NCI-H345 treated with DMSO at 0.1 percent for 48 hours (cell line): ENCODE data around the gene TLE4.

ENCODE experiments used
- DNase-seq: peaks from one replicate; lab custom pipeline; 2025; ENCODE audit not compliant: unreplicated experiment; lab: John Stamatoyannopoulos, UW

The TLE4 gene

DNA sequence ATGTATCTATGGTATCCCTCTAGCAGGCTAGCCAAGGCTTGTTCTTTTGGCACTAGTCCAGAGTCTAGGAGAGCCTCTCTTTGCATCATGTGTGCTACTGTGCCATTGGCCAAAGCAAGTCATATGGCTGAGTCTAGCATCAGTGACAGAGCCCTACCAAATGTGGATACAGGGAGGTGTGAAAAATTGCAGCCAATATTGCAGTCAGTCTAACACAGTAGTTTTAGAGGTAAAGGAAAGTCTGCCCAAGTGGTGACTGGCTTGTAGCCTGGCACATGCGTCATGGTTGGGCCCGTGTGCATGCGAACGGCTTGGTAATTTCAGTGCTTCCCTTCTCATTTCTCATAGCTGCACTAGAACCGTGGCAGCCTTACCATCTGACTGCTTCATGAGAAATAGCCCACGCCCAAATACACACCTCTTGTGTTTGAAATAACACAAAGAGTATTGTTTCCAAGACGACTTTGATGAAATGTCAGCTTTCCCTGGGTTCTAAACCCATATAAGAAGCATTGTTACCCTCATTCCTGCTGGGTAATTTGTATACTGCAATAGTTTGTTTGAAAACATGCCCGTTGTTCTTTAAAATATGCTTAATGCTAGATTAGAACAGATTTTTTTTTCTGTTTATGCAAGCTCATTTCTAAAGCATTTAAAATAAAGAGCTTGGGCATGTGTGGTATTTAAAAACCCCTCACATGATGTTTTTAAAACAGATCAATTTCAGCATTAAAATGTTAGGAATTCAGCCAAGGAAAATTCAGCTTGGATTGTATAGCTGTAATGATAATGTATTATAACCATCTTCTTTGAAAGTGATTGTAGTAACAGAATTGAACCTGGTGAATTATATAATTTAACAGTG is 113.2 kb downstream of the TLE4 start:
- no peak for DNase-seq

DNA sequence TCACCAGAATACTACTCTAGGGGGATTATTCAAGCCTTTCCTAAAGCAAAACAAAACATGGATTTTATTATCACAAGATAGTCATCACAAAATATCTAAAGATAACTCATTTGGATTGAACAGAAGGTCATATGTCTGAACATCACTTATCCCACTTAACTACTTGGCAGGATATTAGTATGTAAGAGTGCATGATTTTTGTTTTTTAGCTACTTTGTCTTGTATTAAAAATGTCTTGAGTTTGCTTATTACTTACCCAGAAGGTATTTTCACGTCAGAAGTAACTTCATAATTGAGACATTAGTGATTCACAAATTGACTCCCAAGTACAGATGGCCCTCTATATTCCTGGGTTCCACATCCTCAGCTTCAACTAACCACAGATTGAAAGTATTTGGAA is 113.8 kb downstream of the TLE4 start:
- no peak for DNase-seq

DNA sequence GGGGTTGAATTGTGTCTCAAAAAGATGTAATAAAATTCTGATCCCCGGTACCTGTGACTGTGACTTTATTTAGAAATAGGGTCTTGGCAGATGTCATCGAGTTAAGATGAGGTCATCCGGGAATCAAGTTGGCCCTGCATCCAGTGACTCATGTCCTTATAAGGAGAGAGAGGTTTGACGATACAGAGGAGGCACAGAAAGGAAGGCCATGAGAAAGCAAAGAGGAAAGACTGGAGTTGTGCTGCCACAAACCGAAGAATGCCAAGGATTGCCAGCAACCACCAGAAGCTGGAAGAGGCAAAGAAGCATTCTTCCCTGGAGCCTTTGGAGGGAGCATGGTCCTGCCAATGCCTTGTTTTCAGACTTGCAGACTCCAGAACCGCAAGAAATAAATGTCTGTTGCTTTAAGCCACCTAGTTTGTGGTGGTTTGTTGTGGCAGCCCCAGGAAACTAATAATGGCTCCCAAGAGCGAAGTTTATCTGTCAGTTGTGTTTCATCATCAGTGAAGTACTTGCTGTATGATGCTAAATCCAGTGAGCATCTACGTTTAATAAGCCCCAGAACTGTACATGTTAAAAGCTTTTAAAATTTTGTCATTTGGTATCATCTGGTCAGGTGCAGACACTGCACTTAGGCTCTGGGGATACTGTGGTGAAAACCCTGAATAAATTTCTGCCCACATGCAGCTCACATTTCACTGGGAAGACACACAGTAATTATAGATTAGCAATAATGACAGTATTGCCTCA is 114.8 kb downstream of the TLE4 start:
- no peak for DNase-seq

DNA sequence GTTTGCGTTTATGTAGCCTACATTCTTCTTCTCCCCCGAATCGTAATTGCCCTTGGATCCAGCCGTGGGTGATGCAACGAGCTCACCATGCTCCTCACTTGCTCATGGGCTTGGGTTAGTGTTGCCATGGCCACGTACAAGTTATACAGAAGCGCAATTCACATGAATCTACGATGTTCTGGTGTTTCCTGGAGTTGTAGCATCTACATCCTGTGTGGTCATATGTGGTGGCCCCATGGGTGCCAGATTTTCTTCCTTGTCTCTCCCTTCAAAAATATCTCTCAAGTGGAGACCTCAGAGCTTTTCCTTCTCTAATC is 115.3 kb downstream of the TLE4 start:
- no peak for DNase-seq

DNA sequence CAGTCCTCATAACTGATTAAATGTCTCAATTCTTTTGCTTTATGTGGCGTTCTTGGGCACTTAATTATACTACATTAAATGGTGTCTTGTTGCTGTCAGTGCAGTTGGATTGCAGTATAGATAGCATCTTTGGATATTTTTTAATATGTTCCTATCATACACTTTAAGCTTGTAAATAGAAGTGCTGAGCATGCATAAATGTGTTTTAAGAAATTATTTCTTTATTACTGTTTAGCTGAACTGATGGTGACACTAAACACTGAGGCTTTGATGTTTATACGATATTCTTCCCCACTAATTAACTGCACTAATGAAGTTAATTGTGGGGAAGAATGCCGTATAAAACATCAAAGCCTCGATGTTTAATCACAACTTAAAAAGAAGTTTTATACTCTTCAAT is 116.6 kb downstream of the TLE4 start:
- DNase-seq, result no peak

DNA sequence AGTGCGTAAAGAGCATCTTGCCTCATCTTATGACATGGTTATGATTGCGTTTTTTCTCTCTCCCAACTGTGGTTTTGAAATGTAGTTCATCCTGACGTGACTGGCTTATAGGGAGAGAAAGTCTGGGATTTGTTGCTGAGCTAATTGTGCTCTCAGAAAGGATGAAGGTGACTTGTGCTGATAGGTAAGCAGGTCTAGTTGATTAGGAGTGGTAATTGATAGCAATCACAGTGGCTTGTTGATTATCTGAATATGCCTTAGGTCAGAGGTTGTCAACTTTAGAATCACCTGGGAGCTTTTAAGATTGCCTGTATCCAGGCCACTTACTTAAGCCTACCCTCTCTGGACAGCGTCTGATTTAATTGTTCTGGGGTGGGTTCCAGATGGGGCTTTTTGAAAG is 117.8 kb downstream of the TLE4 start:
- no peak for DNase-seq

DNA sequence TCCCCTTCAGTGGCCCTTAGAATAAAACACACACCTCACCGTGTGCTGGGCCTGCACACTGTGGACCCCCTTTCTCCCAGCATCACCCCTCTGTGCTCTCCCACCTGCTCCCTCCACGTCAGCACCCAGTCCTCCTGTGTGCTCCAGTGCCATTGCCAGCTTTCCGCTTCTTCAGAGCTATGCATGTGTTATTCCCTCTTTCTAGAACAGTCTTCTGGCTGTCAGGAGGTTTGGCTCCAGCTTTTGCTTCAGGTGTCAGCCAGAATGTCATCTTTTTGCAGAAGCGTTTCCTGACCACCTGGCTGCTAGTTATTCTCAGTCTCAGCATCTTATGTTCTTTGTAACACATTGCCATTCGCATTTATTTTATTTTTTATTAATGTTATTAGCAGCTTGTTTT is 119.7 kb downstream of the TLE4 start:
- DNase-seq, result no peak

DNA sequence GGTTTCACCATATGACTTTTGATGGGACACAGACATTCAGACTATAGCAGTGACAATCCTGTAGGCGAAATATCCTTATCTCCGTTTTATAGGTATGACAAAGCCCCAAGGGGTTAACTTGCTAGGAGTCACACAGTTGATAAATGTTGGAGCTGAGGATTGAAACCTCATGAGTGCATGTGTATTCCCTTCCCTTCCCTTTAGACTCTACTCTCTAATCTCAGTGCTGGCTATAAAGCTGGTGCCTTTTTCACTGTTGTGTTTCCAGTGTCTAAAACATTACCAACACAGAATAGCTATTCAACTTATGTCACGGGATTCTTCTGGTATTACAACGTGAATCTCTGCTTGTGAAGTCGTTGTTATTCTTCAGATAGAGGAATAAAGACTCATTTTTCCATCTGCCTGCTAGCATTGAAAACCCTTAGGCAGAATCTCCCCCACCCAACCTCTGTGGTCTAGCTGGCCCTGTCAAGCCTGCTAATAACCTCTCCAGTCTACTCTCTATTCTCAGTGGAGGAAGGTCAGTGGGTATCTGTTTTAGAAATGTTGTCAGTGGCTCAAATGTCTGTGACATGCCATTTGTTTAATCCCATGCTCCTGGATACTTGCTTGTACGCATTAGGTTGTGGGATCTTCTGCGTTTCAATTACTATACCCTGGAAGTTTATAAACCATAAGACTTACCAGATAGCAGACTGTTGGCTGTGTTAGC is 121.2 kb downstream of the TLE4 start:
- no peak for DNase-seq

DNA sequence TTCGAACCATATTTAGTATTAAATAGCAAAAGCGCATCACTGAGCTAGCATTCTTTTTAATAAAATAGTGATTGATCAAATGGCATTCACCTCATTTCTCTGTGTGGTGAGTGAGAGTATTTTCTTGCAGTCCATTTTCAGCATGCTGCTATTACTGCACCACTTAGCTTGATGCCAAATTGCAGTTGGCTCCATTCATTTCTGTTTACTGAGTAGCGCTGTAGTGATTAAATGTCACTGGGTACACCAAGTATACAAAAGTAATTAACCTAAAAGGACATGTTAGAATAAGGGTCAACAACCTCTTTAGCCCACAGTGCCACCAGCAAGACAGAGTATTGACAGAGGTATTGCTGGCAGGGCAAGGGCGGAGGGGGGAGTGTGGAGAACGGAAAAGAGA is 122.0 kb downstream of the TLE4 start:
- DNase-seq, result no peak

DNA sequence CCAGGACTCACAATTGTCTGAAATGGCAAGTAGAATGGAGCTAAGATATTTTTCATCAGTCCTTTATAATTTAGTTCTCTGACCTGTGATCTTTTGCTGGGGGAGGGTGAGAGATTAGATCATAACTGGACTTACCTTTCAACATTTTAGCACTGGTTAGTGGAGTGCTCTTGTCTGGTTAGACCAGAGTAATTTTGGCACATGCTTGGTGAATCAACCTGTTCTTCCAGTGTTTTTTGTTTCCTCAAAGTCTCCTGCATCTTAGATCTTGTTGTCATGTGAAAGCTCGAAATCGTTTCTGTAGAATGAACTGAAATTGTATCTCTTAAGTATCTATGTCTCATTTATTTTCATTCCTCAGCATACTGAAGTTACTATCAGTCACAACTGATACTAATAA is 122.4 kb downstream of the TLE4 start:
- DNase-seq, result no peak

DNA sequence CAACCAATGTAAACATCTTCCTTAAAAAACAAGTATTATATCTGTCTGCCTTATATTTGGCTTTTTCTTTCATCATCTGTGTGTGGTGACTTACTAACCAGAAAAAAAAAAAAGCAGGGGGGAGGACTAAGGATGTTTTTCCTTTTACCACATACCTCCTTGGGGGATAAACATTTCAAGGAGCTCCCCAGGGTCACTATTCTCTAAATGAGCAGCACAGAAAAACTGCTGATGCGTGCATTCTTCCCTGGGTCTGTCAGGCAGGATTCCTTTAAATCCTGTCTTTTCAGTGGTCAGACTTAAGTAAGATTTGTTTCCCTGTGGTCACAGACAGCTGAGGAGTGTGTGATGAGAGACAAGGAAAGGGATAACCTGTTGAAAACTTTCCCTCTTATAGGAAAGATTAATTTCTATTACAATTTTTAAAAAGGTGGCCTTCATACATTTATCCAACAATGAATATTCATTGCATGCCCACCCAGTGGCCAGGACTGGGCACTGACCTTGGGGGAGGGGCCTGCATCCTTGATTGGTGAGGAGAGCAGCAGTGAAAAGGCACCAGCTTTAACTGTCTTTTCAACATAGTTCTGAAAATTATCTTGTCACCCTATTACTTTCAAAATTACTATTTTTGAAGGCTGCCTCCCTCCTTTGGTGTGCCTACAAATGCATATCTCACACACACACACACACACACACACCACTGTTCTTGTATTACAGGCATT is 123.1 kb downstream of the TLE4 start:
- no peak for DNase-seq

DNA sequence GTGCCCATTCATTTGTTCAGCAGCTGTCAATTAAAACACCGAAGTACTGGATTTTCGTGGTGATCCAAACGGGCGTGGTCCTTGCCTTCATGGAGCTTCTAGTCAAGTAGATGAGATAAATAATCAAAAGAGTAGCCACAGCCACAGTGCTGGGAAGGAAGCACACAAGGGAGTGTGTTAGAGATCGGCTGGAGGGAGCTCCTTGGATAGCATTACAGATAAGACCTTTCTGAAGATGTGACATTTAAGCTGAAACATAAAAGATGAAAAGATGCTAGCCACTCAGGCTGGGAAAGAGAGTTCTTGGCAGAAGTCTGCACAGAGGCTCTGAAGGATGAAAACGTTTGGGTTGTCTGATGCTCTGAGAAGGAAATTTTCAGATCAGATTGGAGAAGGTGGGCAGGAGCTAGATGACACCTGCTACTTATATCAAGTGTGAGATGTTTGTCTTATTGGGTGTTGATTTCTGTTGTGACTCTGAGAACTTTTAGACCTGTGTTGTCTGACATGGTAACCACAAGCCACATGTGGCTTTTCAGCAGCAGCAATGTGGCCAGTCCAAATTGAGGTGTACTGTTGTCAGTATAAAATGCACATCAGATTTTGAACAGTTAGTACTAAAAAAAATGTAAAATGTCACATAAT is 123.9 kb downstream of the TLE4 start:
- no peak for DNase-seq

DNA sequence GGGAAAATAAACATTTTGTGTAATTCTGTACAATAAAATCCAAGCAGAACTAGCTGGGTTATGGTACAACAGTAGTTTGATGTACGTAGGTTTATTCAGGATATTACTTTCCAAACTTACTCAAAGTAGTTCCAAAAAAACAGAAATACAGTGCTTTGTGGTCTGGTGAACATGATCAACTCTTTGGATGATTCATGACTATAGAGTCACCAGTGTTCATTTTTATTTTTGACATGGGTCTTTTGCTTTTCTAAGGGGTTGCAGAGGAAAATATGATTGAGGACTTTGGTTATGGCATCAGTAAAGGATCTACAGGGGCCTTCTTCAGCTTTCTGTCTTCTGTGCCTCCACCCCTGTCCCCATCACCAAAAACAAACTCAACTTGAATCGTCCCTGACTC is 127.2 kb downstream of the TLE4 start:
- no peak for DNase-seq

DNA sequence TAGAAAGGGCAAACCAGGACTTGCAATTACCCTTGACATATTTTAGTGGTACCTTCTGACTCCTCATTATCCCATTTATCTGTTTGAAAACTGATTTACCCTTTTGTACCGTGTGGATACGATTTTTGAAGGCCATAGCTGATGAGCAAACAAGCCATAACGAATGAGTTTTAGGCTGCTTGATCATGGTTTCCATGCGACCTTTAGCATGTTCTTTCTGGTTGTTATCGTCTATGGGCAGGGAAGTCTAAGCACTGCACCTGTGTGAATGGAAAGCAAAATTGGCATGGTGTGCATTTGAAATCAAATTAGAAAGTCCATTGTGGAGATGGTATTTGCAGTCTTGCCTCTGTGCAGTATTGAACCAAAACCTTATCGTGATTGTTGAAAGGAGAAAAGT is 127.7 kb downstream of the TLE4 start:
- no peak for DNase-seq

DNA sequence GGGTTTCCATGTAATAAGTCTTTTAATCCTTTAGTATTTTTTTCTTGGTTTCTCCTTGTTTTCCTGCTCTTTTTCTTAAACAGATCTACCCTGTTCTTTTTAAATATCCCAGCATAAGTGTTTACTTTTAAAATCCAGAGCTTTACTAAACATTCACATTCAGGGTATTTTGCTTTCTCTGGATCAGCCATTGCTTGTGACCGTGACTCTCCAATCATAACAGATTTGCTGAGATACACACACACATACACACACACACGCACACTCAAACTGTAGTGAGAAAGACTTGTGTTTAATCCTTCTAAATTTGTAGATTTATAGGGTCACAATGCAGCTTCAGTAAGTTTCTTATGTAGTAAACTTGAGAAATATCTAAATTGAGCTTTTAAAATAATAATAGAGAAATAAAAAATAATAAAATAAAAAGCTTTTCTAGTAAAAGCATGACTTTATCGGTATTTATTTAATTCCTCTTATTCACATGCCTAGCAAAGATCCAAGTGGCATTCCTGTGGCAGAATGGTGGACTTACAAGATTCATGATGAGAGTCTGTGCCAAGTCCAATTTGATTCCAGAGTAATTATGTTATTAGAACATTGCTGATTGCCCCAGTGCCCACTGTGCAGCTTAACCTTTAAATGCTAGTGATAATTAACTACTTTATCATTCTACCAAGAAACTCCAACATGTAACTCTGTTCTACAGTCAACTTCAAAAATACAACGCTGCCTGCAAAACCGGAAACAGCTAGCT is 129.0 kb downstream of the TLE4 start:
- no peak for DNase-seq

DNA sequence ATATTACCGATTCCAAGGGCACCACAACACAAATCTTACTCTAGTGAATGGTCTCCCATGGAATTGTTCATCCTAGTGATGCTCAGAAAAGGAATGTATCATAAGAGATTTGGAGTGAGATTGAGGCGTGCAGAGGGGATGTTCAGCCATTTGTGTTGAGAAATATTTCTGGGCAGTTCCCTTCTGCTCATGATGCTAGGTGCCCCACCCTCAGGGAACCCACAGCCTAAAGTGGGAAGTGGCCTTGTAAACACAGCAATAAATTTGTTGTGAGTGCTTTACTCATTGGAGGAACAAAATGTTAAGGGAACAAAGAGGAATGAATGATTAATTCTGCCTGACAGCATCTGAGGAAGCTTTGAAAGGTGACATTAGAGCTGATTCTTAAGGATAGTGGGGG is 129.9 kb downstream of the TLE4 start:
- DNase-seq, result no peak

DNA sequence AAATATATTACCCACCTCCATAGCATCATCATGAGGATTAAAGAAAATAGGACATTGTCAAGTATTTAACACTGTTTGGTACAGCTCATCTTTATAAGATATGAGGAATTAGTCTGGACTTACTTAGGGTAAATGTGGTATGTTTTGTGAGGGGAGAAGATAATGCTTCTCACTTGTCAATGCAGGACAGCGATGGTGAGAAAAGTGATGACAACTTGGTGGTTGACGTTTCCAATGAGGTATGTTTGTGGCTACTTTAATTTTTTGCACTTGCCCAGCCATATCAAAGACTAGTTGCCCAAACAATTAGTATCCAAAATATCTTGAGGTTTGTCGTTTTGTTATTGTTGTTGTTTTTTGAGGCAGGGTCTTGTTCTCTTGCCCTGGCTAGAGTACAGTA is 133.9 kb downstream of the TLE4 start:
- no peak for DNase-seq

DNA sequence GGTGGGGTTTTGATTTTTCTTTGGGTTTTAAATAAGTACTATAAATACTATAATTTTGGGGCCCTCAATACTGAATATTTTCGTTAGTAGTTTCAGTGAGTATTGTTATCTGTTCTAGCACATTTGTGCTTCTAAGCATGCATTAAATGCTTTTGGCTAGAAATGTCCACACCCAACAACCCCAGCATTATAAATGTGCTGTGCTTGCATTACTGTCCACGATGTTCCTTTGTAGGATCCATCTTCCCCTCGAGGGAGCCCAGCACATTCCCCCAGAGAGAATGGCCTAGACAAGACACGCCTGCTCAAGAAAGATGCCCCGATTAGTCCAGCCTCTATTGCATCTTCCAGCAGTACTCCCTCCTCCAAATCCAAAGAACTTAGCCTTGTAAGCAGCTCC is 134.7 kb downstream of the TLE4 start:
- no peak for DNase-seq

DNA sequence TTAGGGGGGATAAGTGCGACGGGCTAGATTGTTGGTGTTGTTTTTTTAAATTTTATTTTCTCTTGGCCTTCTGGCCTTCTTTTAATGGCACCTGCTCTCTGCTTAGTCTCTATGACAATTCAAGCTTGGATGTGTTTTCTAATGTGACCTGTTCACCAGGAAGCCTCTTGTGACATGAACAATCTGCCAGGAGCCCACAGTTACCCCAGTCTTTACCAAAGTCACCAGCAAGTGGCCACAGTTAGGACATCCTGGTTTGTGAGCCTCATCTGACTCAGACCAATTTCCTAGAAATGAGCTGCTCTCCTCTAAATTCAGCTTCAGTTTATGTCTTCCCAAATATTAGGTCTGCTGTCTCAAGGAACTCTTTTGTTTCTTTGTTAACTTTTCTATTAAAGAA is 135.8 kb downstream of the TLE4 start:
- no peak for DNase-seq

DNA sequence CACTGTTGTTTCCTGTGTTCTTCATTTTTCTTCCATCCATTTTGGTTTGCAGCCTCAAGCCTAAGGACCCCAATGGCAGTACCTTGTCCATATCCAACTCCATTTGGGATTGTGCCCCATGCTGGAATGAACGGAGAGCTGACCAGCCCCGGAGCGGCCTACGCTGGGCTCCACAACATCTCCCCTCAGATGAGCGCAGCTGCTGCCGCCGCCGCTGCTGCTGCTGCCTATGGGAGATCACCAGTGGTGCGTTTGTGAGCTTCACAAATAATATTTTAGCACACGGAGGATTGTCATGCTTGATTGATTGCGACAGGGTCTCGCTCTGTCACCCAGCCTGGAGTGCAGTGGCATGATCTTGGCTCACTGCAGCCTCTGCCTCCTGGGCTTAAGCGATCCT is 136.8 kb downstream of the TLE4 start:
- DNase-seq, result no peak
